GF-D8 (cell line): ENCODE data around the gene SENP8.

Experiments
- DNase-seq: peaks from one replicate; lab custom pipeline; 2025; lab: John Stamatoyannopoulos, UW

SENP8 gene

DNA sequence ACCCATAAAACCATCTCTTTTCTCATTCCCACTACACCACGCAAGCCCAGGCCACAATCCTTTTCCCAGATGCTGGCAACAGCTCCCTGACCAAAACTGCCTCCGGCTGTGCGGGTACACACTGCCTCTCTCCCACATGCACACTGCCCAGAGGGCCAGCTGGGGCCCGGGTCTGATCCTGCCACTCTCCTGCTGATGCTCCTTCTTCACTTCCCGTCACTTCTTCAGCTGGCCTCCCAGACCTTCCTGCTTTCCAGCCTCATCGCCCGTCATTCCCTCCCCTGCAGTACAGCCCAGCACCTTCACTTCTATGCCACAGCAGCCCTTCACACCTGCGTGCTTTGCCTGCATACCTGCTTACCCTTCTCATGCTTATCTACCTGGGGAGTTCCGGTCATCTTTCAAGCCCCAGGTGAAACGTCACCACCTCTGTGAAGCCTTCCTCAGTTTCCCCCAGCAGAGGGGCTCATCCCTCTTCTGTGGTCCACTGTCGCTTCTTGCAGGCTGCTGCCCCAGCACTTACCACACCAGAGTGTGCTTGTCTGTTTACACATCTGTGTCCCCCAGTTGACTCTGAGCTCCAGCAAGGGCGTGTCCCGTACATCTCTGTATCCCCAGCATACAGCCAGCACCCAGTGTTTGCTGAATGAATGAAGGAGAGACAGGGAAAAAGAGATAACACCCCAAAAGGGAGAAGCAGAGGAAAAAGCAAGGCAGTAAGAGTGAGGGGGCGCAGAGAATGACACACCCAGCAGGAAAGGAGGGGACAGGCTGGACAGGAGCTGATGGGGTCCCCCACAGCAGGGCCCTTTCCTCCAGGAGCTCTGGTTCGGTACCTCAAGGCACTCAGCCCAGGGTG, 57.2 kb downstream of the SENP8 start:
- DNase-seq, result no peak

DNA sequence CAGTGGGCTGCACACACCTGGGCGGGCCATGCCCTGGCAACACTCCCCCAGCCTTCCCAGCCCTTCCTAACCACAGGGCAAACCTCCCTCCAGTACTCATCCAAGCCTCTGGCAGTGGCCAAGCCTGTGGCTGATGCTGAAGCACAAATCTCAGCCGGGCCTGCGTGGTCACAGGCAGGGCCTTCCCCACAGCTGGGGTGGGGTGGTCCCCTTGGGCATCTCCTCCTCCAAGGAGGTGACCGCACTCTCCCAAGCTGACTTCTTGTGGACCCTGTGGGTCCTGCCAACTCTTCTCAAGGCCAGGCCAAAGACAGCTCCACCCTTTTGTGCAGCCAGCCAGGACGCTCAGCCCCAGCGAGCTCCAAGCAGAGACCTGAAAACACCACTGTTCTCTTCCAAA, 58.0 kb downstream of the SENP8 start:
- no peak for DNase-seq

DNA sequence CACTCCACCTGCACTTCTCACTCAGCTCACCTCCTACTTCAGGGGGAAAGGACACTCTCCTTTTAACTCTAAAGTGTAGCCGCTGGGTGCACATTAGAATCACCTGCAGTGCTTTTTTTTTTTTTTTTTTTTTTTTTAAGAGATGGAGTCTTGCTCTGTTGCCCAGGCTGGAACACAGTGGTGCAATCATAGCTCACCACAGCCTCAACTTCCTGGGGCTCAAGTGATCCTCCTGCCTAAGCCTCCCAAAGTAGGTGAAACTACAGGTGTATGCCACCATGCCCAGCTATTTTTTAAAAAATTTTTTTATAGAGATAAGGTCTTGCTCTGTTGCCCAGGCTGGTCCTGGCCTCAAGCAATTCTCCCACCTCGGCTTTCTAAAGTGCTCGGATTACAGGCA, 58.5 kb downstream of the SENP8 start:
- DNase-seq, result no peak

DNA sequence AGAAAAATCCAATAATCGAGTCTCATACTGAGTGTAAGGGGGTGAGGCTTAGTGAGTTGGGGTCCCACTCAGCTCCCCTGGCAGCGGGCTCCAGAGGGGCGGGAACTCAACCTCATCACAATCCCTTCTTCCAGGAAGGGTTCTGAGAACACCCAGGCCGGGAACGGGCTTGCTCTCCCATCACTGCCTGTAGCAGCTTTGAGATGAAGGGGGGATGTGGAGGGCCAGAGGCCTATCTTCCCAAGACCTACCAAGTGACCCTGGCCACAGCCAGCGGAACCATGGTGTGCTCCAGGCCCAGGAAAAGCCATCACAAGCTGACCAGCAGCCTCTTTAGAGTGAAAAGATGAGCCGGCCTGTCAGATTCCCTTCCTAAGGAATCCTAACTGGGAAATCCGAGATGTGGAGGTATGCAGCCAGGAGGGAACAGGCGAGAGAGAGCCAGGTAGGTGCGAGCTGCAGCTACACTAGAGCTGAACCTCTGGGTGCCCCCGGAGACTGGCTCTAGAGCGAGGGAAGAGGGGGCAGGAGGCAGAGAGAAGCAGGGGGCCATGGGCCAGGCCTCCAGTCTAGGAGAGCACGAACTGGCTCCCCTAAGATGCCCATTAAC, 60.9 kb downstream of the SENP8 start:
- no peak for DNase-seq

DNA sequence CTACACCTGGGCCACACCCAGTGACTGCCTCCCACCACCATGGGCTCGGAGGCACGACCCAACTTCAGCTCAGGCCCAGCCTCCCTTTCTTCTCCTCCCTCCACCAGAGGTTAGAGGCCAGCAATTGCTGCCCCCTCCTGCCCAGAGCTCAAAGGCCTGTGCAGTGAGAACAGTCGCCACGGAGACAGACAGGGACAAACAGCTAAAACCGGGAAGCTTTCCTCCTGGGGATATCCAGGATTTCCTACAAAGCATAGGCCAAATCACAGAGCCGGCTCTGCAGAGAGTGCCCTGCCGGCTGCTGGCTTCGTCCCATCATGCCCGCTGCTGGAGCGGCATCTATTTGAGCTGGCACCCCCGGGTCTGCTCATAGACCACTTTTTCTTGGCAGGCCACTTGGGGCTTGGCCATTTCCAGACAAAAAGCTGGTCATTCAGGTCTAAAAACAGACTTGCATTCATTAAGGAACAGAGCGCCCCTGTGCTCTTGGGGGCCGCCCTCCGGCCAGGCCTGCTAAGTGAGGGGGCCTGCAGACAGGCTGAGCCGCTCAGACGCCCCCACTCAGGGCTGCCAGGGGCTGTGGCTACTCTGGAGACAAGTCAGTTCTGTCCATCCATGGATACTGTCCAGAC, 61.9 kb downstream of the SENP8 start:
- DNase-seq, result no peak

DNA sequence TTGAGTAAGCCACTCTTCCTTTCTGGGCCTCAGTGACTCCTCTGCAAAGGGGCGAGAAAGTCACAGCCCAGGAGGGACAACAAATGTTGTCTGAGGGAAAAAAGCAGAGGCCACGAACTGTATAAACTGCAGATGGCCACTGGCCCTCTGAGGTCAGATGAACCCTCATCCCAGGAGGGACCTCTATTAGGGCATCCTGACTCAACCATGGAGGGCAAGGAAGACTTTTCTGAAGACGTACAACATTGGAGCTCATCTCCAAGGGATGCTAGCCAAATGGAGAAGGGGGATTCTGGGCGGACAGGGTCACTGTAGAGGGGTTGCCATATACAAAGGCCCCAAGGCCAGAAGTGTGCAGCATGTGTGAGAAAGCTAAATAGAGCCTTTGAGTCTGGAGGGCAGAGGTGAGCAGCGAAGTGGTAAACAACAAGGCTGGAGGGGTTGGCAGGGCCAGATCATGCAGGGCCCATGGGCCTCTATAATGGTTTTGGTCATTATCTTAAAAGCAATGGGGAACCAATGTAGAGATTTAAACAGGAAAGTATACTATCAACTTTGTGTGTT, 62.6 kb downstream of the SENP8 start:
- DNase-seq, result no peak

DNA sequence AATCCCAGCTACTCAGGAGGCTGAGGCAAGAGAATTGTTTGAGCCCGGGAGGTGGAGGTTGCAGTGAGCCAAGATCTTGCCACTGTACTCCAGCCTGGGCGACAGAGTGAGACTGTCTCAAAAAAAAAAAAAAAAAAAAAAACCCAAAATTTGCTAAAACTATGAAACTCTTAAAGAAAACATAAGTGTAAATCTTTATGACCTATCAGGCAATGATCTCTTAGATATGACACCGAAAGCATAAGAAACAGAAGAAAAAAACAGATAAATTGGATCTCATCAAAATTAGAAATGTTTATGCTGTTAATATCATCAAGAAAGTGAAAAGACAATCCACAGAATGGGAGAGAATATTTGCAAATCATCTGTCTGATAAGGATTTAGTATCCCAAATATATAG, 64.0 kb downstream of the SENP8 start:
- DNase-seq, result no peak

DNA sequence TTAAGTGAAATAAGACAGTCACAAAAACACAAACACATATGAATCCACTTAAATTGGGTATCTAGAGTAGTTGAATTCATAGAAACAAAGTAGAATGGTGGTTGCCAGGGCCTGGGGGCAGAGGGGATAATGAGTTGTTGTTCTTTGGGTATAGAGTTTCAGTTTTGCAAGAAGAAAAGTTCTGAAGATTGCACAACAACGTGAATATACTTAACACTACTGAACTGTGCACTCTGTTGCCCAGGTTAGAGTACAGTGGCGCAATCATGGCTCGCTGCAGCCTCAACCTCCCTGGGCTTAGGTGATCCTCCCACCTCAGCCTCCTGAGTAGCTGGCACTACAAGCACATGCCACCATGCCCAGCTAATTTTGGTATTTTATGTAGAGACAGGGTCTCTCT, 64.5 kb downstream of the SENP8 start:
- no peak for DNase-seq

DNA sequence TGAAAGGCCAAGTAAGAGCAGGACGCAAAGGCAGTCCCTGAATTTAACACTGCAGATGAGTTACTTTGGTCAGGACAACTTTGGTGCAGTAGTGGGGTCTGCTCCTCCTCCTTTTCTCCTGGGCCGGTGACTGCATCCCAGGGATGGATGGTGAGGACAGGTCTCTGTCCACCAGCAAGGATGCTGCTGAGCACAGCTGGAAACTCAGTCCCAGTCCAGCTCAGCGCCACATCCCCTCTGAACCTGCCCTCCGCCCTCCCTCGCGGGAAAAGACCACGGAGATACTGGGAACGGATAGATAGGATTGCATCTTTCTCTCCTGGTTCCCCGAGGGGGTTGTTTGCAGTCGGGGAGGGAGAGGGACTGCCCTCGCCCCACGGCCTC, 65.6 kb downstream of the SENP8 start:
- no peak for DNase-seq

DNA sequence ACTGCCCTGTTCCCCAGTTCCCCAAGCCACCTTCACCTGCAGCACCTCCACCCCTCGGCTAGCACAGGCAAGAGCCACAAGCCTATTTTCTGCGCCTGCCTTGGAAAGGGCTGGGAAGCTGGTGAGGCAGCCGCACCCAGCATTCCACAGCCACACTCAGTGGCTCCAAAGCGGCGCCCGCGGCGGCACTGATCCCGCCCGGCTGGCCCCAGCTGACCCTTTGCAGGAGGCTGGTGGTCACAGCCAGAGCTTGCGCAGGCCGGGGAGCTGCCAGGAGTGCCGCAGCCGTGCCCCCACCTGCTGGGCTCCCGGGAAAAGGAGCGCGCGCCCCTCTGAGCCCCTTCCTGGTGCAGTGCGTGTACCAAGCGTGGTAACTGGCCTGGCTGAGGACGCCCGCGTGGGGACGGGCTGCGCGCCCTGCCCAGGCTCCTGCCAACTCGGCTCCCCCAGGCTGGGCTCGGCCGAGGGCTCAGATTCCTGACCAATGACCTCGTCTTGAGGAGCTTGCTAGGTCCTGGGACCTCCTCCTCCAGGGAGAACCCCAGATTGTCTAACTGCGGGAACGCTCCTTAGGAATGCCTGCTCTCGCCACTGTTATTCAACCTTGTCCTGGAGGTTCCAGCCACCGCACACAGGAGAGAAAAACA, 66.1 kb downstream of the SENP8 start:
- DNase-seq, result no peak

DNA sequence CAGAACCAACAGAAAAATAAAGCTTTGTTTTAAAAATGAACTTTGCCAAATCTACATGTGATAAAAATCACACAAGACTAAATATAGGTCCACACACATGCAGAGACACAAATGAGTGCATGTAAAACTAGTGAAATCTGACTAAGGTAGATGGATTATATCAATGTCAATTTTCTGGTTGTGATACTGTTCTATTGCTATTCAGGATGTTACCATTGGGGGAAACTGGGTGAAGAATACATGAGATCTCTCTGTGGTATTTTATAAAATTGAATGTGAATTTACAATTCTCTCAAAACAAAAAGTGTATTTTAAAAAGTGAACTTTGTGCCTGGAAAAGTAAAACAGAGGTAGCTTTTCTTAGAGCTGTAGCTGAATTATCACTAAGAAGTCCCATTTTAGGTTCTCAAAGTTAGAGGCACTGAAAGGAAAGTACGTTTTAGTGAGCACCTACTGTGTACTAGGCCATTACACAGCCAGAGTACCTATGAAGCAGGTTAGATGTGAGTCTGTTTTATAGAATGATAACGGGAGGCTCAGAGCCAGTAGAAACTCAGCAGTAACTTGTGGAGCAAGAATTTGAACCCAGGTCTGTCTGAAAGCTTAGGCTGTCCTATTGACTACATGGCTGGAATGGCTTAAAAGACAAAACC, 71.2 kb downstream of the SENP8 start:
- no peak for DNase-seq

DNA sequence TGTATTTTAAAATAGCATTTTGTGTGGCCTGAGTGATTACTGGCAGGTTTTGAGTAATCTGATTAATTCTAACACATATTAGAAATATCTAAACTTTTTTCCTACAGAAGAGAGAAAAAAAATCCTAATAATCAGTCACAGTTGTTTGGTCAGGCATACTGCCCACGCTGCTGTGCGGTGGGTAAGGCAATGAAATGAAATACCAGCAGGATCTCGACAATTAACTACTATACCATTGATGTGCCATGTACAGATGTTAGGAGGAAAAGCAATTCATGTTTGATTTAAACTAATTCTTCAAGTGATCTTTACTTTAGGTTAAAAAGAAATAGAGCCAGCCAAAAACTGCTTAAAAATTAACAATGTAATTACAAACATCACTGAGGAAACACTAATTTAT, 74.2 kb downstream of the SENP8 start:
- no peak for DNase-seq
